HEK293 (cell line): ENCODE results near the gene CELSR1.

Experiments
- MYNN ChIP-seq: fragments of 450-650 bp; formaldehyde crosslinking; IDR thresholded peaks from 2 replicates; pipeline ENCODE4 v1.5.1; 2016; ENCODE audit warnings: missing biosample characterization, missing genetic modification characterization, borderline replicate concordance
- PRDM1 ChIP-seq: fragments of 450-650 bp; formaldehyde crosslinking; IDR thresholded peaks from 2 replicates; pipeline ENCODE4; 2016; ENCODE audit warnings: missing biosample characterization, missing genetic modification characterization
- REPIN1 ChIP-seq: fragments of 450-650 bp; formaldehyde crosslinking; IDR thresholded peaks from 2 replicates; pipeline ENCODE4 v1.5.1; 2017; ENCODE audit warnings: missing biosample characterization, missing genetic modification characterization, low read depth
- TCF7L2 ChIP-seq: IDR thresholded peaks from 2 replicates; pipeline ENCODE4 v1.6.1; 2011; ENCODE audit warnings: low read depth, mild to moderate bottlenecking, inconsistent platforms, low read length, moderate library complexity, borderline replicate concordance
- ZEB2 ChIP-seq: fragments of 450-650 bp; formaldehyde crosslinking; IDR thresholded peaks from 2 replicates; pipeline ENCODE4 v1.5.1; 2016; ENCODE audit warnings: missing biosample characterization, missing genetic modification characterization
- ZNF214 ChIP-seq: fragments of 450-650 bp; formaldehyde crosslinking; IDR thresholded peaks from 2 replicates; pipeline ENCODE4 v1.5.1; 2017; ENCODE audit warnings: missing biosample characterization, mild to moderate bottlenecking, missing genetic modification characterization, borderline replicate concordance
- ZNF24 ChIP-seq: fragments of 450-650 bp; formaldehyde crosslinking; IDR thresholded peaks from 2 replicates; pipeline ENCODE4 v1.5.1; 2016; ENCODE audit warnings: missing biosample characterization, missing genetic modification characterization
- ZNF324 ChIP-seq: fragments of 450-650 bp; formaldehyde crosslinking; IDR thresholded peaks from 2 replicates; pipeline ENCODE4 v1.5.1; 2016; ENCODE audit warnings: missing biosample characterization, missing genetic modification characterization
- ZNF350 ChIP-seq: fragments of 450-650 bp; formaldehyde crosslinking; IDR thresholded peaks from 2 replicates; pipeline ENCODE4 v1.5.0; 2017; ENCODE audit warnings: missing biosample characterization, mild to moderate bottlenecking, missing genetic modification characterization
- ZNF37A ChIP-seq: fragments of 450-650 bp; IDR thresholded peaks from 2 replicates; pipeline ENCODE4 v1.5.1; 2018; ENCODE audit warnings: missing biosample characterization, missing genetic modification characterization
- ZNF404 ChIP-seq: fragments of 450-650 bp; formaldehyde crosslinking; IDR thresholded peaks from 2 replicates; pipeline ENCODE4 v1.5.1; 2017; ENCODE audit warnings: missing biosample characterization, missing genetic modification characterization
- ZNF423 ChIP-seq: fragments of 450-650 bp; formaldehyde crosslinking; IDR thresholded peaks from 2 replicates; pipeline ENCODE4 v1.5.1; 2016; ENCODE audit warnings: missing biosample characterization, missing genetic modification characterization
- ZNF596 ChIP-seq: fragments of 450-650 bp; IDR thresholded peaks from 2 replicates; pipeline ENCODE4 v1.5.0; 2018; ENCODE audit warnings: missing biosample characterization, mild to moderate bottlenecking, missing genetic modification characterization, moderate library complexity
- ZNF654 ChIP-seq: fragments of 450-650 bp; formaldehyde crosslinking; IDR thresholded peaks from 2 replicates; pipeline ENCODE4 v1.5.1; 2016; ENCODE audit warnings: low read depth, missing biosample characterization, missing genetic modification characterization
- ZNF658 ChIP-seq: fragments of 450-650 bp; formaldehyde crosslinking; IDR thresholded peaks from 2 replicates; pipeline ENCODE4; 2016; ENCODE audit warnings: missing biosample characterization, missing genetic modification characterization
- TF ChIP-seq, protein P1 (sequence below): fragments of 450-650 bp; formaldehyde crosslinking; IDR thresholded peaks from 2 replicates; pipeline ENCODE4 v1.5.1; 2017; ENCODE audit warnings: missing biosample characterization, missing genetic modification characterization
- TF ChIP-seq, protein P2 (sequence below): fragments of 450-650 bp; formaldehyde crosslinking; IDR thresholded peaks from 2 replicates; pipeline ENCODE4 v1.5.1; 2017; ENCODE audit warnings: missing biosample characterization, missing genetic modification characterization
- TF ChIP-seq, protein P3 (sequence below): fragments of 450-650 bp; formaldehyde crosslinking; IDR thresholded peaks from 2 replicates; pipeline ENCODE4 v1.5.0; 2017; ENCODE audit warnings: missing biosample characterization, missing genetic modification characterization, borderline replicate concordance
- TF ChIP-seq, protein P4 (sequence below): fragments of 450-650 bp; formaldehyde crosslinking; conservative IDR thresholded peaks from 2 replicates; pipeline ENCODE4 v1.5.1; 2016; ENCODE audit warnings: low read depth, missing biosample characterization, missing genetic modification characterization
- TF ChIP-seq, protein P5 (sequence below): fragments of 450-650 bp; formaldehyde crosslinking; IDR thresholded peaks from 2 replicates; pipeline ENCODE4 v1.5.1; 2016; ENCODE audit warnings: missing biosample characterization, missing genetic modification characterization
- TF ChIP-seq, protein P6 (sequence below): fragments of 450-650 bp; formaldehyde crosslinking; IDR thresholded peaks from 2 replicates; pipeline ENCODE4 v1.5.1; 2016; ENCODE audit warnings: missing biosample characterization, missing genetic modification characterization
- TF ChIP-seq, protein P7 (sequence below): fragments of 450-650 bp; formaldehyde crosslinking; IDR thresholded peaks from 2 replicates; pipeline ENCODE4 v1.5.1; 2016; ENCODE audit warnings: missing biosample characterization, missing genetic modification characterization

Gene CELSR1

DNA sequence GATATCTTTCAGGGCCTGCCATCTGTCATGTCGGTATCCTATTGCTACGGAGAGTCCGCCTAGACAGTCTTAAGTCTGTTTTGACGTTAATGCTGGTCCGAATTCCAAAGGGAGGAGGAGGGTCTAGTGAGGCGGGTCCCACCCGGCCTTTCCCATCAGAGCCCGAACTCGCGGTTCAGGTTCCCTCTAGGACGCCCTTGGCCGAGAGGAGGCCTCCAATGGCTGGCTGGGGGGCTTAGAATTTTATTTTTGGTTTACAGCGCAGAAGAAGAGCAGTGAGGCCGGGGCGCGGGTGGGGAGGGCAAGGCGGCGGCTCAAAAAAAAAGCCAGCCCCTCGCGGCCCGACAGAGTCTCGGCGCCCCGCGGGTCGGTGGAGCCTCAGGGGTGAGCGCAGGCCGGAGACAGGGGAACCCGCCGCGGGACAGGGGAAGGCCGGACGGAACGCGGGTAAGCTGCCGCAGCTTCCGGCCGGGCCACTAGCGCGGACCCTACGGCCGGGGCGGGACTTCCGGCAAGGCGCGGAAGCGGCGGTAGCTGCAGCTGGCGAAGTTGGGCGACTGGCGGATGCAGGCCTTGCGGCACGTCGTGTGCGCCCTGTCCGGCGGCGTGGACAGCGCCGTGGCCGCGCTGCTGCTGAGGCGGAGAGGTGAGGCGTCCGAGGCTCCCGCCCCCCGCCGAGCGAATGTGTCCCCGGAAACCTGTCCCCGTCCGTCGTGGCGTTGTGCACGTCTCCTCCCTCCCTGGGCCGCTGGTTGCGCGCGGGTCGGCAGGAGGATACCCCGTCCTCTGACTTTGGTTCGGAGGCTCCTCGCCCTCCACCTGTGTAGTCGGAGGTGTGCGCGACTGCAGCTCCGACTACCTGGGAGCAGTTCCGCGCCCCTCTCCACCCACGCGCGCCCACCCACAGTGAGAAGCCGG, 202.0 kb downstream of the CELSR1 start, which contains the start of gene TRMU (continued):
- TF ChIP-seq, protein P1, sequence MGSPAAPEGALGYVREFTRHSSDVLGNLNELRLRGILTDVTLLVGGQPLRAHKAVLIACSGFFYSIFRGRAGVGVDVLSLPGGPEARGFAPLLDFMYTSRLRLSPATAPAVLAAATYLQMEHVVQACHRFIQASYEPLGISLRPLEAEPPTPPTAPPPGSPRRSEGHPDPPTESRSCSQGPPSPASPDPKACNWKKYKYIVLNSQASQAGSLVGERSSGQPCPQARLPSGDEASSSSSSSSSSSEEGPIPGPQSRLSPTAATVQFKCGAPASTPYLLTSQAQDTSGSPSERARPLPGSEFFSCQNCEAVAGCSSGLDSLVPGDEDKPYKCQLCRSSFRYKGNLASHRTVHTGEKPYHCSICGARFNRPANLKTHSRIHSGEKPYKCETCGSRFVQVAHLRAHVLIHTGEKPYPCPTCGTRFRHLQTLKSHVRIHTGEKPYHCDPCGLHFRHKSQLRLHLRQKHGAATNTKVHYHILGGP (tag by site-specific recombination) = no peak
- TF ChIP-seq, protein P2, sequence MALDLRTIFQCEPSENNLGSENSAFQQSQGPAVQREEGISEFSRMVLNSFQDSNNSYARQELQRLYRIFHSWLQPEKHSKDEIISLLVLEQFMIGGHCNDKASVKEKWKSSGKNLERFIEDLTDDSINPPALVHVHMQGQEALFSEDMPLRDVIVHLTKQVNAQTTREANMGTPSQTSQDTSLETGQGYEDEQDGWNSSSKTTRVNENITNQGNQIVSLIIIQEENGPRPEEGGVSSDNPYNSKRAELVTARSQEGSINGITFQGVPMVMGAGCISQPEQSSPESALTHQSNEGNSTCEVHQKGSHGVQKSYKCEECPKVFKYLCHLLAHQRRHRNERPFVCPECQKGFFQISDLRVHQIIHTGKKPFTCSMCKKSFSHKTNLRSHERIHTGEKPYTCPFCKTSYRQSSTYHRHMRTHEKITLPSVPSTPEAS (tag by site-specific recombination) = no peak
- TF ChIP-seq ZNF423 (no peak), ZNF350 (tag by site-specific recombination) (no peak), ZNF24 (tag by site-specific recombination) (peak; percentile 71; the same call in 1 of the 2 replicates), TCF7L2 (no peak), ZNF404 (no peak), MYNN (tag by site-specific recombination) (peak; percentile 33; the same call in 1 of the 2 replicates), ZNF324 (peak; percentile 76), ZNF37A (tag by site-specific recombination) (no peak), ZEB2 (tag by site-specific recombination) (no peak; the same call in 1 of the 2 replicates), PRDM1 (tag by site-specific recombination) (no peak), ZNF214 (no peak), ZNF658 (no peak), ZNF596 (tag by site-specific recombination) (peak; percentile 23; the same call in 1 of the 2 replicates), REPIN1 (tag by site-specific recombination) (peak; percentile 58; the same call in 1 of the 2 replicates), ZNF654 (tag by site-specific recombination) (no peak)
- TF ChIP-seq, protein P3, sequence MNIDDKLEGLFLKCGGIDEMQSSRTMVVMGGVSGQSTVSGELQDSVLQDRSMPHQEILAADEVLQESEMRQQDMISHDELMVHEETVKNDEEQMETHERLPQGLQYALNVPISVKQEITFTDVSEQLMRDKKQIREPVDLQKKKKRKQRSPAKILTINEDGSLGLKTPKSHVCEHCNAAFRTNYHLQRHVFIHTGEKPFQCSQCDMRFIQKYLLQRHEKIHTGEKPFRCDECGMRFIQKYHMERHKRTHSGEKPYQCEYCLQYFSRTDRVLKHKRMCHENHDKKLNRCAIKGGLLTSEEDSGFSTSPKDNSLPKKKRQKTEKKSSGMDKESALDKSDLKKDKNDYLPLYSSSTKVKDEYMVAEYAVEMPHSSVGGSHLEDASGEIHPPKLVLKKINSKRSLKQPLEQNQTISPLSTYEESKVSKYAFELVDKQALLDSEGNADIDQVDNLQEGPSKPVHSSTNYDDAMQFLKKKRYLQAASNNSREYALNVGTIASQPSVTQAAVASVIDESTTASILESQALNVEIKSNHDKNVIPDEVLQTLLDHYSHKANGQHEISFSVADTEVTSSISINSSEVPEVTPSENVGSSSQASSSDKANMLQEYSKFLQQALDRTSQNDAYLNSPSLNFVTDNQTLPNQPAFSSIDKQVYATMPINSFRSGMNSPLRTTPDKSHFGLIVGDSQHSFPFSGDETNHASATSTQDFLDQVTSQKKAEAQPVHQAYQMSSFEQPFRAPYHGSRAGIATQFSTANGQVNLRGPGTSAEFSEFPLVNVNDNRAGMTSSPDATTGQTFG = peak; percentile 67; the same call in 1 of the 2 replicates
- TF ChIP-seq, protein P4, sequence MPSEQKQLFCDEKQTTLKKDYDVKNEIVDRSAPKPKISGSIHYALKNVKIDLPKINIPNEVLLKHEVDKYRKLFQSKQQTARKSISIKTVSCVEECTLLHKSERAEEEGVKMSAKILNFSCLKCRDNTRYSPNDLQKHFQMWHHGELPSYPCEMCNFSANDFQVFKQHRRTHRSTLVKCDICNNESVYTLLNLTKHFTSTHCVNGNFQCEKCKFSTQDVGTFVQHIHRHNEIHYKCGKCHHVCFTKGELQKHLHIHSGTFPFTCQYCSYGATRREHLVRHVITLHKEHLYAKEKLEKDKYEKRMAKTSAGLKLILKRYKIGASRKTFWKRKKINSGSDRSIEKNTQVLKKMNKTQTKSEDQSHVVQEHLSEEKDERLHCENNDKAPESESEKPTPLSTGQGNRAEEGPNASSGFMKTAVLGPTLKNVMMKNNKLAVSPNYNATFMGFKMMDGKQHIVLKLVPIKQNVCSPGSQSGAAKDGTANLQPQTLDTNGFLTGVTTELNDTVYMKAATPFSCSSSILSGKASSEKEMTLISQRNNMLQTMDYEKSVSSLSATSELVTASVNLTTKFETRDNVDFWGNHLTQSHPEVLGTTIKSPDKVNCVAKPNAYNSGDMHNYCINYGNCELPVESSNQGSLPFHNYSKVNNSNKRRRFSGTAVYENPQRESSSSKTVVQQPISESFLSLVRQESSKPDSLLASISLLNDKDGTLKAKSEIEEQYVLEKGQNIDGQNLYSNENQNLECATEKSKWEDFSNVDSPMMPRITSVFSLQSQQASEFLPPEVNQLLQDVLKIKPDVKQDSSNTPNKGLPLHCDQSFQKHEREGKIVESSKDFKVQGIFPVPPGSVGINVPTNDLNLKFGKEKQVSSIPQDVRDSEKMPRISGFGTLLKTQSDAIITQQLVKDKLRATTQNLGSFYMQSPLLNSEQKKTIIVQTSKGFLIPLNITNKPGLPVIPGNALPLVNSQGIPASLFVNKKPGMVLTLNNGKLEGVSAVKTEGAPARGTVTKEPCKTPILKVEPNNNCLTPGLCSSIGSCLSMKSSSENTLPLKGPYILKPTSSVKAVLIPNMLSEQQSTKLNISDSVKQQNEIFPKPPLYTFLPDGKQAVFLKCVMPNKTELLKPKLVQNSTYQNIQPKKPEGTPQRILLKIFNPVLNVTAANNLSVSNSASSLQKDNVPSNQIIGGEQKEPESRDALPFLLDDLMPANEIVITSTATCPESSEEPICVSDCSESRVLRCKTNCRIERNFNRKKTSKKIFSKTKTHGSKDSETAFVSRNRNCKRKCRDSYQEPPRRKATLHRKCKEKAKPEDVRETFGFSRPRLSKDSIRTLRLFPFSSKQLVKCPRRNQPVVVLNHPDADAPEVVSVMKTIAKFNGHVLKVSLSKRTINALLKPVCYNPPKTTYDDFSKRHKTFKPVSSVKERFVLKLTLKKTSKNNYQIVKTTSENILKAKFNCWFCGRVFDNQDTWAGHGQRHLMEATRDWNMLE (tag by site-specific recombination) = peak; percentile 68; the same call in 1 of the 2 replicates
- TF ChIP-seq, protein P5, sequence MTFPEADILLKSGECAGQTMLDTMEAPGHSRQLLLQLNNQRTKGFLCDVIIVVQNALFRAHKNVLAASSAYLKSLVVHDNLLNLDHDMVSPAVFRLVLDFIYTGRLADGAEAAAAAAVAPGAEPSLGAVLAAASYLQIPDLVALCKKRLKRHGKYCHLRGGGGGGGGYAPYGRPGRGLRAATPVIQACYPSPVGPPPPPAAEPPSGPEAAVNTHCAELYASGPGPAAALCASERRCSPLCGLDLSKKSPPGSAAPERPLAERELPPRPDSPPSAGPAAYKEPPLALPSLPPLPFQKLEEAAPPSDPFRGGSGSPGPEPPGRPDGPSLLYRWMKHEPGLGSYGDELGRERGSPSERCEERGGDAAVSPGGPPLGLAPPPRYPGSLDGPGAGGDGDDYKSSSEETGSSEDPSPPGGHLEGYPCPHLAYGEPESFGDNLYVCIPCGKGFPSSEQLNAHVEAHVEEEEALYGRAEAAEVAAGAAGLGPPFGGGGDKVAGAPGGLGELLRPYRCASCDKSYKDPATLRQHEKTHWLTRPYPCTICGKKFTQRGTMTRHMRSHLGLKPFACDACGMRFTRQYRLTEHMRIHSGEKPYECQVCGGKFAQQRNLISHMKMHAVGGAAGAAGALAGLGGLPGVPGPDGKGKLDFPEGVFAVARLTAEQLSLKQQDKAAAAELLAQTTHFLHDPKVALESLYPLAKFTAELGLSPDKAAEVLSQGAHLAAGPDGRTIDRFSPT (tag by site-specific recombination) = no peak
- TF ChIP-seq, protein P6, sequence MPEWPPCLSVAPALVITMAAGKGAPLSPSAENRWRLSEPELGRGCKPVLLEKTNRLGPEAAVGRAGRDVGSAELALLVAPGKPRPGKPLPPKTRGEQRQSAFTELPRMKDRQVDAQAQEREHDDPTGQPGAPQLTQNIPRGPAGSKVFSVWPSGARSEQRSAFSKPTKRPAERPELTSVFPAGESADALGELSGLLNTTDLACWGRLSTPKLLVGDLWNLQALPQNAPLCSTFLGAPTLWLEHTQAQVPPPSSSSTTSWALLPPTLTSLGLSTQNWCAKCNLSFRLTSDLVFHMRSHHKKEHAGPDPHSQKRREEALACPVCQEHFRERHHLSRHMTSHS (tag by site-specific recombination) = no peak
- TF ChIP-seq, protein P7, sequence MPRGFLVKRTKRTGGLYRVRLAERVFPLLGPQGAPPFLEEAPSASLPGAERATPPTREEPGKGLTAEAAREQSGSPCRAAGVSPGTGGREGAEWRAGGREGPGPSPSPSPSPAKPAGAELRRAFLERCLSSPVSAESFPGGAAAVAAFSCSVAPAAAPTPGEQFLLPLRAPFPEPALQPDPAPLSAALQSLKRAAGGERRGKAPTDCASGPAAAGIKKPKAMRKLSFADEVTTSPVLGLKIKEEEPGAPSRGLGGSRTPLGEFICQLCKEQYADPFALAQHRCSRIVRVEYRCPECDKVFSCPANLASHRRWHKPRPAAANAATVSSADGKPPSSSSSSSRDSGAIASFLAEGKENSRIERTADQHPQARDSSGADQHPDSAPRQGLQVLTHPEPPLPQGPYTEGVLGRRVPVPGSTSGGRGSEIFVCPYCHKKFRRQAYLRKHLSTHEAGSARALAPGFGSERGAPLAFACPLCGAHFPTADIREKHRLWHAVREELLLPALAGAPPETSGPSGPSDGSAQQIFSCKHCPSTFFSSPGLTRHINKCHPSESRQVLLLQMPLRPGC (tag by site-specific recombination) = peak; percentile 58; the same call in 1 of the 2 replicates
